Measurements from ENCODE around the gene ELOF1. TPM values are rescaled to one million over a fixed set of nuclear protein-coding genes. Genes with fewer than 3 reads are reported as not detected.
A peak's percentile ranks its signal among the peaks of the same experiment; 100 is the strongest.

The ELOF1 gene
- polyA plus RNA-seq, 1 of the 3 experiments (the other 2 are of a cell fraction), result 157 TPM

DNA sequence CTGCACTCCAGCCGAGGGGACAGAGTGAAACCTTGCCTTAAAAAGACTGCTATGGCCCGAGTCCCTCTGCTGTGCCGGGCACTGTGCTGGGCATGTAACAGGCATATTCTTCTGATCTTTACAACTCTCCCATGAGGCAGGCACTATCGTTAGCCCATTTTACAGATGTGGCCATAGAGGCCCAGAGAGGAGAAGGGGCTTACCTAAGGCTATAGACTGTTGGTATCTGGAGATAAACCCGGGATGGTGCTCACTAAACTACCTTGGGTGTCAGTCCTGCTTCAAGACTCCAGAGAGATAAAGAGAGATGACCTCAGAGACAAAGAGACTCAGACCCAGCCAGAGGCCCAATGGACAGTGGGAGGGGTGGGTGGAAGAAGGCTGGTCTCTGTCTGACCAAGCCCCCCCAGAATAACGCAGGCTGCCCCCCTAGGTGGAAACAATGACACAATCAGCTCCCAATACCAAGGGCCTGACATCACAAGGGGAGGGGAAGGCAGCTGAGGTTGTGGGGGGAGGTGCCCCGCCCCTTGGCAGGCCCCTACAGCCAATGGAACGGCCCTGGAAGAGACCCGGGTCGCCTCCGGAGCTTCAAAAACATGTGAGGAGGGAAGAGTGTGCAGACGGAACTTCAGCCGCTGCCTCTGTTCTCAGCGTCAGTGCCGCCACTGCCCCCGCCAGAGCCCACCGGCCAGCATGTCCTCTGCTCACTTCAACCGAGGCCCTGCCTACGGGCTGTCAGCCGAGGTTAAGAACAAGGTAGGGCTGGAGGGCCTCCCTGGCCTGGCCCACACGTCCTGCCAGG lies 20.6 kb downstream of the ELOF1 start, which contains the start of gene CNN1:
CNN1 (plus strand) TSS at position 620 of the 805 bp plus-strand sequence; CDS start at position 697, 77 bp downstream.
- Histone ChIP-seq H3K4me1 (ENCODE audit: control insufficient read depth in 1 of 2, insufficient read depth in 2 of 2, low read depth in 1 of 2, low read length in 1 of 2) (peaks cover 7 to 13% of the 10 kb centered on the region in 2 experiments; a peak in 2 of 4 replicates), H3K79me2 (ENCODE audit: insufficient read depth) (no peaks in the 10 kb centered on the region), H3K9me2 (no peaks in the 10 kb centered on the region), H4K20me1 (ENCODE audit: insufficient read depth) (no peaks in the 10 kb centered on the region), H3K9me3 (no peaks in the 10 kb centered on the region), H2AFZ (ENCODE audit: low read depth) (no peak within 1 kb of the TSS), H3K9ac (no peak within 1 kb of the TSS), H3F3A (replicated peaks; ENCODE audit: insufficient read depth) (peaks cover 4% of the 10 kb centered on the region), H3K36me3 (replicated peaks in 1 of 2; ENCODE audit: control insufficient read depth in 1 of 2, insufficient read depth in 2 of 2, low read length in 1 of 2) (no peaks in the 10 kb centered on the region), H3K27ac (ENCODE audit: low read depth in 2 of 2, low read length in 1 of 2) (no peak within 1 kb of the TSS), H3K27me3 (ENCODE audit: insufficient read depth) (no peaks in the 10 kb centered on the region), H3K4me2 (peak within 1 kb of the TSS; percentile 5; the same call in 1 of the 2 replicates), H3K4me3 (ENCODE audit: low read depth in 2 of 2, low read length in 1 of 2) (no peak within 1 kb of the TSS; a peak in 1 of 4 replicates)
- ChIA-PET CTCF (interaction anchor here (0.7 to 1.8 kb wide), 2 partner anchors 8 to 20 kb away, joined by 3 to 6 read pairs; partner anchors contain the start of gene ELOF1), POLR2A (interaction anchor here (1.1 kb wide), 1 partner anchor 20 kb away, joined by 5 read pairs; the partner anchor contains the start of gene ELOF1)
- DNase-seq, result no peak
- TF ChIP-seq EZH2phosphoT487 (IDR thresholded peaks at IDR 0.05; ENCODE audit: borderline replicate concordance, low read depth) (no peak), NRF1 (IDR thresholded peaks at IDR 0.05; ENCODE audit: low read depth, low read length) (no peak), GABPA (IDR thresholded peaks at IDR 0.05; ENCODE audit: low read depth) (no peak)
- 75% methylated on average over 11 of the region's 21 CpGs for WGBS (ENCODE audit: low lambda C conversion rate)

DNA sequence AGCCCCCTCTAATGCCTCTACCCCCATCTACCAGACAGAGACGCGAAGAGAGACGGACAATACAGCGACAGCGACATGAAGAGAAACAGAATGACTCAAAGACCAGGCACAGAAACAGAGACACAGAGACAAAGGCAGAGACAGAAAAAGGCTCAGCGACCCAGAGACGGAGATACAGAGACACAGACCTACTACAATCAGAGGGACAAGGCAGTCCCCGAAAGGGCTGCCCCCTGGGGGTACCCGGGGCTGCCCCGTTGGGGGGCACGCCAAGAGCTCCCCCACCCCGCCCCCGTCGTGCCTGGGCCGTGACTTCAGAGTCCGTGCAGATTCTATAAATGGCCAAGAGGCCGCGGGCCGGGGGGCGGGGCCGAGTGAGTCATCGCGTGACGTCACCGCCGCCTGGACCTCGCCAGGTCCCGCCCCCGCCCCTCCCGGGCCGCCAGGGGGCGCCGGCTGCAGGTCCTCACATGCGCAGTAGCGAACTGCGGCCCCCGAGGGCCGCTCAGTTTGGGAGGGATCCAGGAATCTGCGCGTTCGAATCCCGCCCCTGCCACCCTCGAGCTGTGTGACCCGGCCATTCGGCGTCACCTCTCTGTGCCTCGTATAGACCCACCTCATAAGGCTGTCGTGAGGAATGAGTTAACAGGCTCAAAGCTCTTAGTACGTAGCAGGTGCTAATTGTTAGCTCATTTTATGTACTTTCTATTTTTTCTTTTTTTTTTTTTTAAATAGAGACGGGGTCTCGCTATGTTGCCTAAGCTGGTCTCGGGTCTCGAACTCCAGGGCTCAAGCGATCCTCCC lies 23.0 kb downstream of the ELOF1 start:
- 24% methylated on average over 19 of the region's 54 CpGs for WGBS (ENCODE audit: low lambda C conversion rate)
- Histone ChIP-seq H3K36me3 (replicated peaks in 1 of 2; ENCODE audit: control insufficient read depth in 1 of 2, insufficient read depth in 2 of 2, low read length in 1 of 2) (no peaks in the 10 kb centered on the region), H3K9me2 (no peaks in the 10 kb centered on the region), H3K4me3 (ENCODE audit: low read depth in 2 of 2, low read length in 1 of 2) (peak overlapping the region; percentile 35 to 43; a peak in 3 of 4 replicates), H3K4me2 (peak overlapping the region; percentile 56), H3K27ac (ENCODE audit: low read depth in 2 of 2, low read length in 1 of 2) (peak overlapping the region; percentile 64 to 65; a peak in 3 of 4 replicates), H3K9ac (peak overlapping the region; percentile 54), H3K27me3 (ENCODE audit: insufficient read depth) (no peaks in the 10 kb centered on the region), H2AFZ (ENCODE audit: low read depth) (peak overlapping the region; percentile 81), H3K9me3 (no peaks in the 10 kb centered on the region), H3K4me1 (ENCODE audit: control insufficient read depth in 1 of 2, insufficient read depth in 2 of 2, low read depth in 1 of 2, low read length in 1 of 2) (peaks cover 13 to 16% of the 10 kb centered on the region in 2 experiments; a peak in 2 of 4 replicates), H4K20me1 (ENCODE audit: insufficient read depth) (no peaks in the 10 kb centered on the region; the same call in 1 of the 2 replicates), H3K79me2 (ENCODE audit: insufficient read depth) (no peaks in the 10 kb centered on the region), H3F3A (replicated peaks; ENCODE audit: insufficient read depth) (peaks cover 14% of the 10 kb centered on the region)
- DNase-seq, result peak; percentile 99
- ChIA-PET CTCF (interaction anchor here (0.6 to 2.7 kb wide), 18 partner anchors 9 to 230 kb away, joined by 3 to 14 read pairs (median 4); partner anchors contain the start of genes CCDC159, ELOF1 and TMEM205), POLR2A (interaction anchor here (1.0 kb wide), 1 partner anchor 10 kb away, joined by 5 read pairs; no protein-coding TSS in a partner anchor)
- TF ChIP-seq MEF2A (IDR thresholded peaks at IDR 0.05; ENCODE audit: borderline replicate concordance, low read depth), result no peak; the same call in 1 of the 2 replicates
- TF ChIP-seq TCF12 (IDR thresholded peaks at IDR 0.05), result peak; percentile 27; the same call in 1 of the 2 replicates
- TF ChIP-seq, protein P1, sequence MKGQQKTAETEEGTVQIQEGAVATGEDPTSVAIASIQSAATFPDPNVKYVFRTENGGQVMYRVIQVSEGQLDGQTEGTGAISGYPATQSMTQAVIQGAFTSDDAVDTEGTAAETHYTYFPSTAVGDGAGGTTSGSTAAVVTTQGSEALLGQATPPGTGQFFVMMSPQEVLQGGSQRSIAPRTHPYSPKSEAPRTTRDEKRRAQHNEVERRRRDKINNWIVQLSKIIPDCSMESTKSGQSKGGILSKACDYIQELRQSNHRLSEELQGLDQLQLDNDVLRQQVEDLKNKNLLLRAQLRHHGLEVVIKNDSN (IDR thresholded peaks at IDR 0.05; ENCODE audit: borderline replicate concordance, low read depth), result no peak
- 0 out of 2 replicates have a peak, but pooled peaks have one; percentile 15 for TF ChIP-seq MXI1 (IDR thresholded peaks at IDR 0.05; ENCODE audit: low read depth, low read length)
- peak; percentile 38; the same call in 1 of the 2 replicates for TF ChIP-seq RAD21 (IDR thresholded peaks at IDR 0.05; ENCODE audit: low read length)
- TF ChIP-seq, protein P2, sequence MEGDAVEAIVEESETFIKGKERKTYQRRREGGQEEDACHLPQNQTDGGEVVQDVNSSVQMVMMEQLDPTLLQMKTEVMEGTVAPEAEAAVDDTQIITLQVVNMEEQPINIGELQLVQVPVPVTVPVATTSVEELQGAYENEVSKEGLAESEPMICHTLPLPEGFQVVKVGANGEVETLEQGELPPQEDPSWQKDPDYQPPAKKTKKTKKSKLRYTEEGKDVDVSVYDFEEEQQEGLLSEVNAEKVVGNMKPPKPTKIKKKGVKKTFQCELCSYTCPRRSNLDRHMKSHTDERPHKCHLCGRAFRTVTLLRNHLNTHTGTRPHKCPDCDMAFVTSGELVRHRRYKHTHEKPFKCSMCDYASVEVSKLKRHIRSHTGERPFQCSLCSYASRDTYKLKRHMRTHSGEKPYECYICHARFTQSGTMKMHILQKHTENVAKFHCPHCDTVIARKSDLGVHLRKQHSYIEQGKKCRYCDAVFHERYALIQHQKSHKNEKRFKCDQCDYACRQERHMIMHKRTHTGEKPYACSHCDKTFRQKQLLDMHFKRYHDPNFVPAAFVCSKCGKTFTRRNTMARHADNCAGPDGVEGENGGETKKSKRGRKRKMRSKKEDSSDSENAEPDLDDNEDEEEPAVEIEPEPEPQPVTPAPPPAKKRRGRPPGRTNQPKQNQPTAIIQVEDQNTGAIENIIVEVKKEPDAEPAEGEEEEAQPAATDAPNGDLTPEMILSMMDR (IDR thresholded peaks at IDR 0.05), result peak; percentile 85
- no peak for TF ChIP-seq RXRA (IDR thresholded peaks at IDR 0.05; ENCODE audit: borderline replicate concordance, low read depth)
- peak; percentile 65; the same call in 1 of the 2 replicates for TF ChIP-seq TAF1 (IDR thresholded peaks at IDR 0.05; ENCODE audit: borderline replicate concordance, low read depth, low read length)
- TF ChIP-seq RCOR1 (IDR thresholded peaks at IDR 0.05; ENCODE audit: low read length), result peak; percentile 77; the same call in 1 of the 2 replicates
- peak; percentile 33 for TF ChIP-seq NFIC (IDR thresholded peaks at IDR 0.05; ENCODE audit: borderline replicate concordance)
- no peak for TF ChIP-seq YY1 (IDR thresholded peaks at IDR 0.05; ENCODE audit: low read depth)
- TF ChIP-seq EZH2phosphoT487 (IDR thresholded peaks at IDR 0.05; ENCODE audit: borderline replicate concordance, low read depth), result no peak
- TF ChIP-seq, protein P3, sequence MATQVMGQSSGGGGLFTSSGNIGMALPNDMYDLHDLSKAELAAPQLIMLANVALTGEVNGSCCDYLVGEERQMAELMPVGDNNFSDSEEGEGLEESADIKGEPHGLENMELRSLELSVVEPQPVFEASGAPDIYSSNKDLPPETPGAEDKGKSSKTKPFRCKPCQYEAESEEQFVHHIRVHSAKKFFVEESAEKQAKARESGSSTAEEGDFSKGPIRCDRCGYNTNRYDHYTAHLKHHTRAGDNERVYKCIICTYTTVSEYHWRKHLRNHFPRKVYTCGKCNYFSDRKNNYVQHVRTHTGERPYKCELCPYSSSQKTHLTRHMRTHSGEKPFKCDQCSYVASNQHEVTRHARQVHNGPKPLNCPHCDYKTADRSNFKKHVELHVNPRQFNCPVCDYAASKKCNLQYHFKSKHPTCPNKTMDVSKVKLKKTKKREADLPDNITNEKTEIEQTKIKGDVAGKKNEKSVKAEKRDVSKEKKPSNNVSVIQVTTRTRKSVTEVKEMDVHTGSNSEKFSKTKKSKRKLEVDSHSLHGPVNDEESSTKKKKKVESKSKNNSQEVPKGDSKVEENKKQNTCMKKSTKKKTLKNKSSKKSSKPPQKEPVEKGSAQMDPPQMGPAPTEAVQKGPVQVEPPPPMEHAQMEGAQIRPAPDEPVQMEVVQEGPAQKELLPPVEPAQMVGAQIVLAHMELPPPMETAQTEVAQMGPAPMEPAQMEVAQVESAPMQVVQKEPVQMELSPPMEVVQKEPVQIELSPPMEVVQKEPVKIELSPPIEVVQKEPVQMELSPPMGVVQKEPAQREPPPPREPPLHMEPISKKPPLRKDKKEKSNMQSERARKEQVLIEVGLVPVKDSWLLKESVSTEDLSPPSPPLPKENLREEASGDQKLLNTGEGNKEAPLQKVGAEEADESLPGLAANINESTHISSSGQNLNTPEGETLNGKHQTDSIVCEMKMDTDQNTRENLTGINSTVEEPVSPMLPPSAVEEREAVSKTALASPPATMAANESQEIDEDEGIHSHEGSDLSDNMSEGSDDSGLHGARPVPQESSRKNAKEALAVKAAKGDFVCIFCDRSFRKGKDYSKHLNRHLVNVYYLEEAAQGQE (IDR thresholded peaks at IDR 0.05; ENCODE audit: low read depth, low read length), result no peak; the same call in 1 of the 2 replicates
- no peak for TF ChIP-seq TEAD4 (IDR thresholded peaks at IDR 0.05; ENCODE audit: borderline replicate concordance, insufficient read depth)
- TF ChIP-seq ELF1 (IDR thresholded peaks at IDR 0.05), result no peak
- TF ChIP-seq NRF1 (IDR thresholded peaks at IDR 0.05; ENCODE audit: low read depth, low read length), result peak; percentile 66

Data from SK-N-SH (cell line).